SIG-M5 (cell line): ENCODE measurements around the gene SWAP70.

Experiments used
- DNase-seq: peaks from one replicate; lab custom pipeline; 2025; lab: John Stamatoyannopoulos, UW

Gene SWAP70

DNA sequence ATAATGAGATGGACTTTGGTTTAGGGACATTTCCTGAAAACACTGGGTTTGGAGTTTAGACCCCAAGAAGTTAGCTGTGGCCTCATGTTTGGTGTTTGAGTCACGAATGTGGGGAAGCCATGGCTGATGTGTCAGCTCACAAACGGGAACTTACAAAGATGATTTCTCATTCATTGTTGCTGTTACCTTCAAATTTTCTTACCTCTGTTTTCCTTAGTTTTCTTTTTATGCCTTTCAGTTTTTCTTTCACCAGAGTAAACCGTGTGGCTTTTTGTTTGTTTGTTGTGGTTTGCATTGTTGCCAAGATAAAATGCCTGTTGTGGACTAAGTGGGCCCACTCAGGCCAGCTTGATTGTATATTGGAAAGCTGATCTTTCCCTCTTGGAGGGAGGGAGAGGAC is 89.1 kb downstream of the SWAP70 start:
- no peak for DNase-seq

DNA sequence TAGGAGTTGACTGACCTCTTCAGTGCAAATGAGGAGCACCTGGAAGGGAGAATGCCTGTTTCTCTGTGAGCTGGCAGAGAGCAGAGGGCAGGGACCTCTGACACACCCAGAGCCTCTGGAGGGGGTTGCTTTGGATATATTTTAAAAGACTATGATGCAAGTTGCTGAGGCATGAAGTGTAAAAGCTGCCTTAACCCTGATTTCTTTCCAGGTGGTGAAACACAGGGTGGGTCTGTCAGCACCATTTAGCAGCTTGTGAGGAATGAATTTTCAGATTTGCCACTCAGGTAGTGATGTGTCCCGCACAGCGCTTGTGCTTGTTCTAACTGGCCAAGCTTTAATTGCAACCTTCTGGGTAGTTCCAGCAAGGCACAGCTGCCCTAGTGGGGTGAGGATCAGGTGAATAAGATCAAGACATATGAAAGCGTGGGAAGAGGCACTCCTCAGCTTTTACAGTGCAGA is 90.2 kb downstream of the SWAP70 start:
- DNase-seq, result no peak

DNA sequence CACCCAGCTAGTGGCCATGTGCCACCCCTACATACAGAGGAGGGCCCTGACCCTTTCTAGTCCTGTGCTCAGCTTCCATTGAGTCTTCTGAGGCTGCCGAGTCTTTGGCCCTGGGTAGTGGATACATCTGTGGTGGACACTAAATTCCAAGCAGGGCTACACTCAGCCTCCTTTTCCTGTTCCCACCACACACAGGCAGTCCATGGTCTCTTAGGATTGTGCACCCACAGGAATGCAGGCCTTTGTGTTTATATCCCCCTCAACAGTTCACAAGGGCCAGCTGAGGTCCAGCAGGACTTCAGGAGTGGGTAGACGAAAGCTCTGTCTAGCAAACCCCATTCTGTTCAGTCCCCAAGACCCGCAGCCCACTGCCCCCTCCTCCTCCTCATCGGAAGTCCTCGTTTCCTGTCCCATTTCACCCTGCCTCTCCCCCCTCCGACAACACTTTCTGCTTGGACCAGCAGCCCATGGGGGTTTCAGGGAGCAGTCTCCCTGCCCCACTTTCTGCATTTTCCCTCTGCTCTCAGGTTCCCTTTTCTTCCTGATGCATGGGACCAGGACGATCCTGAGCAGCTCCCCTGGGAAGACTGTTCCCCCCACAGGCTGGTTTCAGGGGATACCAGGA is 91.8 kb downstream of the SWAP70 start:
- no peak for DNase-seq

DNA sequence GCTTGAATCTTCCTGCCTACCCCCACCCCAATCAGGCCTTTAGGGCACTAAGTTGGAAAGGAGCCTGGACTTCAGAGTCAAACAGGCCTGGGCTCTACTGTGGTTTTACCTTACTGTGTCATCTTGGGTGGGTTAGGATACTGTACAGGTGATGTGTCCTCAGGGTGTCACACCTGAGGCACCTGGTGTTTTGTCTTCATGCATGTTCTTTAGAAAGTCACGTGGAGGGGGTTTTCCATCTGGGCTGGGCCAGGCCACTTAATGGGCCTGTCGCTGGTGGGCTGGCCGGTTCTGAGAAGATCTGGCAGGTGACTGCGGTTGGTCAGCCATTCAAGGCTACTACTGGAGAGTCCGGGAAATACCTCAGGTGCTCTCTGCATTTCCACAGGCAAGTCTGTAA is 92.6 kb downstream of the SWAP70 start:
- DNase-seq, result no peak

DNA sequence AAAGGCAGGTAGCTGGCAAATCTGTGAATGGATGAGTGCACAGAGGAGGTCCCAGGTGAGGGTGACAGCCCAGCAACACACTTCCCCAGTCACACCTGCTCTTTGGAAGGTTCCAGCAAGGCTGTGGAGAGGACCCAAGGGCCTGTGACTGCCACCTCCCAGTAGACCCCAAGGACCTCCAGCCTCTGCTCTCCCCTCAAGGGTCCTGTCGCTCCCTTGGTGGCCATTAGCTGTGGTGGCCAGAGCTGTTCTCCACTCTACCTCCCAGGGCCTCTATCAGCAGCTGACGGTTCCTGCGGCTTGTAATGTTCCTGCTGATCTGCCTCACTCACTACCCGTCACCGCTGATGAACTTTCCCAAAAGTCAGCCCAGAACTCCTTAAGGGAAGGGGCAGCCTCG is 93.0 kb downstream of the SWAP70 start:
- DNase-seq, result no peak

DNA sequence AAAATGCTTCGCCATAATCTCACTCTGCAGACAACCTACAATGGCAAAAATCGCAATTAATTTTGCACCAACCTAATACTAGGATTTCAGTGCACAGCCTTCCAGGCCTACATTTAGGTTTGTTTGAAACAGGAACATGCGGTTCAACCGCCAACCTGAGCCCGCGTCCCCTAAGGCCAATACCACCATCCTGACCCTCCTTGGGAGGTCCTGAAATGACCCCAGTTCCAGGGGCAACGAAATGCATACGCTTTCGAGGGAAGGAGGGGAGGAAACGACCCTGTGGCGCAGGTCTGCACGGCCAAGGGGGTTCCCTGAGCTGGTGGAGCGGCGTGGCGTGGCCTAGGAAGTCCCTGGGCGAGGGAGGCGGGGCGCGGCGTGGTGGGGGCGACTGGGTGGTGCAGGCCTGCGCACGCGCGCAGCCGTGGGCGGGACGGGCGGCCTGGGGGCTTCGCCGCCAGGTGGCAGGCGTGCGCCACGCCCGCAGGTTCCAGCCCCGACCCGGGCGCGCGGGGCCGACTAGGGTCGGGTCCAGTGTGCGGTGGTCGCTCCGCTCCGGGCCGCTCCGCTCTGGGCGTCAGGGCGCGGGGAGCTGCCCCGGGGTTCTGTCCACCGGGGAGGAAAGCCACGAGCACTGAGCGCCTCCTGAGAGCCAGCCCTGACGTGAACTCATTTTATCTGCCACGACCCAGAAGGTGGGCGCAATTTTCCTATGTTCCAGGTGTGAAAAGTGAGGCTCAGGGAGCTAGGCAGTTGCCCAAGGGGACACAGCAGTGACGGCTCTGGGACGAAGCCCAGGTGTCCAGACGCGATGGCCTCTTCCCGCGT is 94.1 kb downstream of the SWAP70 start:
- peak; percentile 21 for DNase-seq

DNA sequence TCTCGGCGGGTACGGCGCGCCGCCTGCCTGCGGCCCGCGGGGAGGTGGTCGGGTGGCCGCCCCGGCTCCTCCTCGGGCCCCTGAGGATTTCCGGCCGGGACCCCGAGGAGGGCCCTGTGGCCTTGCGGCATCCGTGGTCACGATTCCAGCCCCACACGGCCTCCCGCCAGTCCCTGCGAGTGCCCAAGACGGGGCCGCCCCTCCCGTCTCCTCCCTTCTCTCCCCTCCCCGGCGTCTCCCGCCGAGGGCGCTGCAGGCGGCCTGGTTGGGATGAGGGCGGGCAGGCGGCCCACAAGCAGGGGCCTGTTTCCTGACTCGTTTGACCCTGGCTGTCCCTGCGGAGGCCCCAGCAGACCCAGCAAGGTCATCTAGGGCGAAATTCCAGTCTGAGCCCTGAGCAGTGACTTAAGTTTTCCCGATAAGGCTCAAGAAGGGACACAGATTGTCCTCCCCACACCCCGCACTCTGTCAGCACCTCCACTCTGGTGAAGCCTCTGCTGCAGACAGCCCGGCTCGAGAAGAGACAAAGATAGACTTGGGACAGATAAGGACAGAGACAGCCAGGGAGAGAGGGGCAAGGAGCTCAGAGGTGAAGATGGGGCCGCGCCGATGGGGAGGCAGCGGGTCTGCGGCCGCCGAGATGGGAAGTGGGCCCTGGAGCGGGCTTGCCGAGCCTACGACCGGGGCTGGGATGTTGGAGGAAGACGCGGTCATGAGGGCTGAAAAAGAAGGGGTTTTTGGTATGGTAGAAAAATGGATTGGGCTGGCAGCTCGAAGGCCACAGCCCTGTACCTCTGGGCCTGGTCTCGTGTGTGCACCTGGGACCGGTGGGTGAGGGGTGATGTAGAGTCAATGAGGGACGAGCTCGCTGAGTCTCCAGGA is 95.0 kb downstream of the SWAP70 start:
- no peak for DNase-seq

DNA sequence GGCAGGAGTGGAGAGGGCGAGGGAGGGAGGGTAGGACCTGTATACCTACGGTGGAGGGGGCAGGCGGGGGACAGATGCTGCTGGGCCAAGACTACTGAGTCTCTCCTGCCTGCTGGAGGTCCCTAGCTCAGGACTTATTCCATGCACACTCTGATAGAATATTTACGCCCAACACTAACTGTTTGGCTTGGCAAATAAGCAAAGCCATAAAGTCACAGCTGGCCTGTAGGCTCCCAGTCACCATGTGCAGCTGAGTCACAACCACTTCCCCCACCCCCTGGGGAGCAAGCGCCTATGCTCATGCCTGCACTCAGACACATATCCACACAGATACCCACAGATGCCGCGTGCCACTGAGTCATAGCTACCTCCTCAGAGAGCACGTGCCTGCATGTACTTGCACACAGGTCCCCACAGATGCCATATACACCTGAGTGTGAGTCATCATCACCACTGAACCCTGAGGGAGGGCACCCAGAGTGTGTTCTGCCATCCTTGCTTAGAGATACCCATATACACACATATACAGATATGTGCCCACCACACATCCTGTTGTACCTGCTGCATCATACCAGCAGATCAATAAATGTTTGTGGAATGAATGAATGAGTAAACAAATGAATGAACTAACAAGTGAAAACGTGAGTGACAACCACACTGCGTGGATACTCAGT is 95.8 kb downstream of the SWAP70 start:
- peak; percentile 66 for DNase-seq

DNA sequence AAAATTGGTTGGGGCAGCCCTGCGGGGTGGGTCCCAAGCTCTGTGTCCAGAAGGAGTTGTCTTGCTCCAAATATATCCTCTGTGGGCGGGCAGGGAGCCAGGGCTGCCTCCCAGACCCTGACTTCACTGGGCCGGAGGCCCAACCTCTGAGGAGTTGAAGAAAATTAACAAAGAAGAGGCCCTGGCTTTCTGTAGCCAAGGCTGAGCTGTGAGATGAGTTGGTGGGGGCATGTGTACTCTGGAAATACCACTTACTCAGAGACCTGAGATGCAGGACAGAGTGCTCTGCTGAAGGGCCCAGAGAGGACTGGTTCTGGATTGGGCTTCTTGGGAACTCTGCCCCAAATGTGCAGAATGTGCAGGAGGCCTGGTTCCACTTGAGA is 96.3 kb downstream of the SWAP70 start:
- no peak for DNase-seq

DNA sequence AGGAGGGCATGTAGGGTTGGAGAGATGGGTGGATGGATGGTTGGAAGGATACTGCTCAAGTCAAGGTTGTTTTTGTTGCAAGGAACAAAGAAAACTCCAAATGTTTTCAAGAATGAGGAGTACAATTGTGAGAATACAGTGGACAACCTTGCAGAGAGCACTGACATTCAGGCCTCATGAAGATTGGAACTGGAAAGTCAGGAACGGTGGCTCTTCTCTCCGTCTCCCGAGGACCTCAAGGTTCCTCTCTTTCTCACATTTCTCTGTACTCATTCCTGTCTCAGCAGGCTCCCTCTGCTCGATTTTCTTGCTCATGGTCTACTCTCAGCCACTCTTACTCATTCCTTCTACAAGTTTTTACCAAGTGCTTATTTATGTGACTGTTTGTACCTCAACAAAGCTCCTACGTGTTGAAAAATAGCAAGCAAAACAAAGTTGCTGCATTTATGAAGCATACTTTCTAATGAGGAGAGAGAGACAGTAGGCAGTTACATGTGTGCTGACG is 97.6 kb downstream of the SWAP70 start:
- no peak for DNase-seq

DNA sequence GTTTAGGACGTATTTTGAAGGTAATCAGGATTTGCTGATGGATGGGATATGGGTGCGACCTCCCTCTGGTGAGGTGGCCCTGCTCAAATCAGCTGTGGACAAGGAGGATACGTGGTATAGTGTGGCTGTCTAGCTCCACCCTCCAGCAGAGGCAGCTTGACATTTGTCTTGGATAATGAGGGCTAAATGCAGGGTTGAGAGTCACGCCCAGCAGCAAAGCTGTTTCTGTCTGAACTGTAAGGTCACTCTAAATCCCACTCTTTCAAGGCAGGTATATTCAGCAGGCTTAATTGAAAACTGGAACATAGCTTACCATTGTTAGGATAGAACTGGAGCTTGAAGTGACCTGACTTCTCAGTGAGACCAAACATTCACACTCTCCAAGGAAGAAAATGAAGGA is 98.7 kb downstream of the SWAP70 start:
- no peak for DNase-seq

DNA sequence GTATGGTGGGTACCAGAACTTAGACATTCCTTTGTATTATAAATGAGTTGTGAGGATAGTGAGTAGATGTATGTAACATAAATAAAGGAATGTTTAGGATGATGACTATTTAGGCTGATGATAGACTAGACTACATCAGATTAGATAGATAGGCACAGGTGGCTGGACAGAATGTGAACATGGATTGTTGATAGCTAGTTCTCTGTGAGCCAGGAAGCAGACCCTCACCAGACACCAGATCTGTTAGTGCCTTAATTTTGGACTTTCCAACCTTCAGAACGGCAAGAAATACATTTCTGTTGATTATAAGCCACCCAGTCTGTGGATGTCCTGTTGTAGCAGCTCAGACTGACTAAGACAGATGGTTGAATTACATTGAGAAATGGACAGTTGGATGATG is 99.4 kb downstream of the SWAP70 start:
- DNase-seq, result no peak

DNA sequence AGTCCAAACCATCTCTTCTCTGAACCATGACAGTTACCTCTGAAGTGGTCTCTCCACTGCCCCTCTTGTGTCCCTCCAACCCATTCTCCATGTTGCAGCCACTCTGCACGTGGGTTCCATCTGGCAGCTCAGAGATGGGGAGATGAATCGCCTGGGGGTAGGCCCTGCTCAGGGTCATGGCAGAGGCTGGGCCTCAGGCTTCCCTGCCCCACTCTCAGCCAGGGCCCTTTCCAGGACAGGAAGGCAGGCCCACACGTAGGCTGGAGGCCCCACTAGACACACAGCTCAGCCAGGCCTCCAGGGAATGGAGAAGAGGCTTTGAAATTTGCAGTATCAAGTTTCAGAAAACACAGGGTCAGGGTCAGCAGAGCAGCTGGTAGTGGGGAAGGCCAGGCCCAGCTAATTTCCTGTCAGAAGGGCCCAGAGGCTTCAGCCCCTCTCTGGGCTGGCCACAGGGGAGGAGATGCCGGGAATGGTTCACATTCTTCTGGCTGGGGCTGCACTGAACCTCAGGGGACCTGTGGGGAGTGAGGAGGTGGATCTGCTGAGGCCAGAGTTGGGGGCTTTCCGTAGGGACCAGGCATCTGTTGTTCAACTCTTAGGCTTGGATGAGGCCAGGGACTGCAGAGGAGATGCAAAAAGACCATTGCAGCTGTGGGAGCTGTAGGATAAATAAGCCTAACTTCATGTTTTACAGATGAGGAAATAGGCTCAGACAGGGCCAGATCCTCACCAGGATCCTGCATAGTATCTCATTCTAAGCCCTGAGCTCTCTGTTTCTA is 101.6 kb downstream of the SWAP70 start:
- DNase-seq, result no peak

DNA sequence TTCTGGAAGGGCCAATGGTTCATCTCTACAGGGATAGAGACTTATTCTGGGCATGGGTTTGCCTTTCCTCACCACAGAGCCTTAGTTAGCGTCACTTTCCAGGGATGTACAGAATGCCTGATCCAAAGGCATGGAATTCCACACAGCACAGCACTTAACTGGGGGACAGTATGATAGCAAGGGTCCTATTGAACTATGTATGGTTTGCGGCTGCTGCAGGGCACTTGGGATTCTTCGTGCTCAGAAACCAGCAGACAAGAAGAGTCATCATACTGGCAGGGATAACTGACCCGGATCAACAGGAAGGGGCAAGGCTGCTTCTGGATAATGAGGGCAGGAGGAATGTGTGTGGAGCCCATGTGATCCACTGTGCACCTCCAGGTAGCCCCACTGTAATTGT is 105.7 kb downstream of the SWAP70 start:
- DNase-seq, result no peak

DNA sequence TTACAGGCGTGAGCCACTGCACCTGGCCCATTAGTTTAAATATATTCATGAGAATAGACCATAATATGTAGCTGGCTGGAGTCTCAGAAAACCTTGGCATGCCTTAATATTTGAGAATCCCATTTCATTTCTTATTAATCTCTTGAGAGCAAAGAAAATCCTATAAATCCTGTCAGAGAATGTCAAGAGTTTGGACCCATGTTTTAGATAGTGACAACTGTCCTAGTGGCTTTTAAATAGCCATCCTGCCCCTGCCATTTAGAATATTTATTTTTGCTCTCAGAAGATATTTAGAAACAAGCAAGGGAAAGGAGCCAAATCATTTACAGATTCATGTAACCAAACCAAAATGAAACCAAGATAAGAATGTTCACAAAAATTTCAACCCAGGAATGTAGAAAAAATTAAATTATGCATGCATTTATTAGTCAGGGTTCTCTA is 107.2 kb downstream of the SWAP70 start:
- DNase-seq, result no peak

DNA sequence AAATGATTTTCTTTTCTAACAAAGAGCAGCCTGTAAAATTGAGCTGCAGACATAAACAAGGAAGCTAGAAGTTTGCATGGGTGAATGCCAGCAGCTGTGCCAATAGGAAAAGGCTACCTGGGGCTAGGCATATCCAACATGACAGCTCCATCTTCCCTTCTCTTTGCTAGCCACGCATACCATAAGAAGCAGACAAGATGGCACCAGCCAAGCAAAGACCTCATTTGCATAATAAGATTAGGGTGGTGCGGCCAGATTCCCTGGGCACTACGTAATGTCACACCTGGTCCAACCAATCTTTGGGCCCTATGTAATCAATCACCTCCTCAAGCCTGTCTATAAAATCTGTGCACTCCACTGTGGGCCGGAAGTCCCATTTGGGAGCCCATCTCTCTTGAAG is 108.3 kb downstream of the SWAP70 start:
- no peak for DNase-seq

DNA sequence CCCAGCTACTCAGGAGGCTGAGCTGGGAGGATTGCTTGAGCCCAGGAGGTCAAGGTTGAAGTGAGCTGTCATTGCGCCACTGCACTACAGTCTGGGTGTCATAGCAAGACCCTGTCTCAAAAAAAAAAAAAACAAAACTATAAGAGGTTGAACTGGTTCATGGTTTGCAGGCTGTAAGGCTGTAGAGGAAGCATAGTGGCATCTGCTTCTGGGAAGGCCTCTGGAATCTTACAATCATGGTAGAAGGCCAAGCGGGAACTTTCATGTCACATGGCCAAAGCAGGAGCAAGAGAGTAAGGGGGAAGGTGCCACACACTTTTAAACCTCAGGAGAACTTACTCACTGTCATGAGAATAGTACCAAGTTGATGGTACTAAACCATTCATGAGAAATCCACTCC is 109.6 kb downstream of the SWAP70 start:
- DNase-seq, result no peak

DNA sequence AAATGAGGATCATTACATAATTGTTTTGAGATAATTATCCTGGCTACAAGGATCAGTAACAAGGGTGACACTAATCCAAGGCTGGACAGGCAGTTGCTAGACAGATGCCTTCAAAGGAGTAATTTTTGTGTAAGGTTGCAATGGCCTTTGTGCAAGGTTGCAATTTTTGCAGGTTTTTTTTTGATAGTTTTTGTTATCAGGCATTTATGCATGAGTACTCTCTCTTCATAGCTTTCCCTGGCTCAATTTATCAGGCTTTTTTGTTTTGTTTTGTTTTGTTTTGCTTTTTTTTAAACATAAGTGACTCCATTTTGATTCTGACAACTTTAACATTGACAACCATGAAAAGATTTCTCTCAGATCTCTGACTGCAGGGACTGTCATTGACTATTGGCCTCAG is 110.2 kb downstream of the SWAP70 start:
- no peak for DNase-seq

DNA sequence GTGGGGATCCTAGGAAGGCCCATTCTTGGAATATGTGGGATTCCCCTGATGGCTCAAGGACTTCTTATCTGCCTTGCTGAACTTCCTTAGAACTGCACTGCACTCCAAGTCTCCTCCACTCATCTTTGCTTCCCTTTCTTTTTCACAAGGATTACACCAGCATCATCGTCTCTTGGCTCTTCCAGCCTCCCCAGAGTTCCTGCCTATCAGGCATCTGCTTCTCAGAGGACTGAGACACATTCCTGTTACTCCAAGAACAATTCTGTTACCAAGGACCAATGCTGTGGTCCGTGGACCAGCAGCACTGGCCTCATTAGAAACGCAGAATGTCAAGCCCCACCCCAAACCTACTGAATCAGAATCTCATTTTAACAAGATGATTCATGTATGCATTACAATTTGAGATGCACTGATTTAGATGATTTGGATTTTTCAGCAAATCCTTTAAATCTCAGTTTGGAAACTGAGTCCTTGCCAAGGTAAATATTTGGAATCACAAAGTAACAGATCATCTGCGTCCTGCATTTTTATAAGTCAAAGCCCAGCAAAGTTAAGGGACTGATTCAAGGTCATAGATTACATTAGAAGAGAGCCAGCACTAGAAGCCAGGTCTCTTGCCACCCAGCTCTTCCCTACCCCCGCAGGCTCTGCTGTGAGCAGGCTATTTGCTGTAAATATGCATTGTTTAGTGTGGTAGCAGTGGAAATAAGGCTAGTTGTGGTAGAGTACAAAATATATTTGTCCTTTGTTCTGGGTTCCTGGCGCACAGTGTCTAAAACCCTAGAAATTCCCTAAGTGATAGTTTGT is 110.9 kb downstream of the SWAP70 start:
- no peak for DNase-seq

DNA sequence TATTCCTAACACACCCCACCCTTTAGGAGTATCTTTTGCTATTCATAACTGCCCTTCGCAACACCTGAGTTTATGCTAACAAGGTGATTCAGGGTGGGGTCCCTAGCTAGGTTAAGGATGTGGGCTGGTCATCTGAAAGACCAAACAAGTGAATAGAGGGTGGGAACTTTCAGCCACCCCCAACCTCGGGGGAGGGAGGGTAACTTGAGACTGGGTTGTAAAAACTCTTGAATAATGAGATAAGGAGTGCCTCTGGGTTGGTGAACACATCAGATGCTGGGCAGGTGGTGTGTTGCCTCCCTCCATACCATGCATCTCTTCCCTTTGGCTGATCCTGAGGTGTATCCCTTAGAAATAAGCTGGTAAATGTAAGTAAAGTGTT is 111.5 kb downstream of the SWAP70 start:
- DNase-seq, result no peak
